Nephron progenitor cell (in vitro differentiated cells): Measurements from ENCODE around the gene DDAH1.
A peak's percentile ranks its signal among the peaks of the same experiment; 100 is the strongest.

ENCODE experiments used
- DNase-seq: peaks from one replicate; pipeline ENCODE4 v3.0.0; 2021
- H3K27ac Mint-ChIP-seq: 2 replicates; pipeline ENCODE4 v1.8.0; 2021; ENCODE audit warnings: mild to moderate bottlenecking, moderate library complexity, mixed read lengths
- H3K27me3 Mint-ChIP-seq: 2 replicates; pipeline ENCODE4 v1.8.0; 2021; ENCODE audit warnings: mild to moderate bottlenecking, low read depth, mixed read lengths; ENCODE audit not compliant: poor library complexity
- H3K36me3 Mint-ChIP-seq: 2 replicates; pipeline ENCODE4 v1.8.0; 2021; ENCODE audit warnings: low read depth, mixed read lengths
- H3K4me1 Mint-ChIP-seq: 2 replicates; pipeline ENCODE4 v1.8.0; 2021; ENCODE audit warnings: mixed read lengths
- H3K4me3 Mint-ChIP-seq: 2 replicates; pipeline ENCODE4 v1.8.0; 2021; ENCODE audit warnings: mild to moderate bottlenecking, moderate library complexity, mixed read lengths
- H3K9me3 Mint-ChIP-seq: 2 replicates; pipeline ENCODE4 v1.8.0; 2021; ENCODE audit warnings: mild to moderate bottlenecking, moderate library complexity, mixed read lengths
- TF ChIP-seq, protein P1 (sequence below): fragments of 200-600 bp; sonication (generic); IDR thresholded peaks from 2 replicates; pipeline ENCODE4 v1.5.0; 2021; ENCODE audit warnings: antibody characterized with exemption

The DDAH1 gene

DNA sequence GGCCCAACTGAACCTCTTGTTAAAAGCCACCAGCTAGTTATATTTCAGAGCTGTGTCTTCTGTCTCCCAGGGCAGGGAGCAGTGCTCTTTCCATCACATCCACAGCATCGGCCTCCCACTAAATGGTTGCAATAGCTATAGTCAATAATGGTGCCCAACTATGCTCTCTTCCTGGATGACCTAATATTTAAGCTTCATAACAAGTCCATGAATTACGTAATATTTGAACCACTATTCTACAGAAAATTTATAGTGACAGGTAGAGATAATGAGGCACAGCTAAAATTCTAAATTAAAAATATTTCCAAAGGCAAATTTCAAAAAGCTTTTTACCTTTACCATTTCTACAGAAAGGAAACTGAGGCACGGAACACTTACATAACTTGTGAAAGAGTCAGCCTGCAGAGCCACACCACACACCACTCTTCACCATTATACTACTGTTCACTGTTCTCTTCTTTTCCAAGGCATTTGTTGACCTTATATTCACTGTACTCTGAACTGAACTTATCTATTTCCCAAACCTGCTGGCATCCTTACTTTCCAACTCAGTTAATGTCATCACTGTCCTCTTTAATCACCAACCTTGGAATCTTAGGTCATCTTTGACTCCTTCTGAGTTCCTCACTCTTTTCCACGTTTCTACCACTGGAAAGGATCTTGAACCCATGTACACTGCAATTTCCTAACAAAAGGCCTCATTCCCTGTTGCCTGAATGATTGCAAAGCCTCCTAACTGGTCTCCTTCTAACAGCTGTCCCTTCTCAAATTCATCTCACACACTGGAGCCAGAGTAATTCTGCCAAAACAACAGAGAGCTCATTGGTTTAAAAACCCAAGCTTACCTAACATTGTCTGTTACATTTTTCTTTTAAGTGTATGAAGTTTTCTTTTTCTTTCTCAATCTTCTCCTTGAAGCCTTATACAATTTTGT lies 85.5 kb downstream of the DDAH1 start:
- no peak overlapping the region for H3K27ac Mint-ChIP-seq

DNA sequence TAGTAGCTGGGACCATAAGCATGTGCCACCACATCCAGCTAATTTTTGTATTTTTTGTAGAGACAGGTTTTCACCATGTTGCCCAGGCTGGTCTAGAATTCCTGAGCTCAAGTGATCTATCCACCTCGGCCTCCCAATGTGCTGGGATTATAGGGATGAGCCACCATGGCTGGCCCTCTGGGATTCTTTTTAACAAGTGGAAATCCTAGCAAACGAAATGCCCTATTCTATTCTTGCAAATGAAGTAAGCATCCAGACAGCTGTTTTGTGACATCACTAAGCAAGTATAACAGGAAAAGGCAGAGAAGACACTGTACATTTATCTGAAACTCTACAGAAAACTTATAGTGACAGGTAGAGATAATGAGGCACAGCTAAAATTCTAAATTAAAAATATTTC lies 86.4 kb downstream of the DDAH1 start:
- DNase-seq: no peak
- TF ChIP-seq, protein P1, sequence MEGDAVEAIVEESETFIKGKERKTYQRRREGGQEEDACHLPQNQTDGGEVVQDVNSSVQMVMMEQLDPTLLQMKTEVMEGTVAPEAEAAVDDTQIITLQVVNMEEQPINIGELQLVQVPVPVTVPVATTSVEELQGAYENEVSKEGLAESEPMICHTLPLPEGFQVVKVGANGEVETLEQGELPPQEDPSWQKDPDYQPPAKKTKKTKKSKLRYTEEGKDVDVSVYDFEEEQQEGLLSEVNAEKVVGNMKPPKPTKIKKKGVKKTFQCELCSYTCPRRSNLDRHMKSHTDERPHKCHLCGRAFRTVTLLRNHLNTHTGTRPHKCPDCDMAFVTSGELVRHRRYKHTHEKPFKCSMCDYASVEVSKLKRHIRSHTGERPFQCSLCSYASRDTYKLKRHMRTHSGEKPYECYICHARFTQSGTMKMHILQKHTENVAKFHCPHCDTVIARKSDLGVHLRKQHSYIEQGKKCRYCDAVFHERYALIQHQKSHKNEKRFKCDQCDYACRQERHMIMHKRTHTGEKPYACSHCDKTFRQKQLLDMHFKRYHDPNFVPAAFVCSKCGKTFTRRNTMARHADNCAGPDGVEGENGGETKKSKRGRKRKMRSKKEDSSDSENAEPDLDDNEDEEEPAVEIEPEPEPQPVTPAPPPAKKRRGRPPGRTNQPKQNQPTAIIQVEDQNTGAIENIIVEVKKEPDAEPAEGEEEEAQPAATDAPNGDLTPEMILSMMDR: no peak
- no peak overlapping the region for H3K4me3 Mint-ChIP-seq
- H3K27ac Mint-ChIP-seq: no peak overlapping the region
- peaks cover 22% of the 10 kb centered on the region for H3K9me3 Mint-ChIP-seq
- H3K4me1 Mint-ChIP-seq: peaks cover 1% of the 10 kb centered on the region
- H3K27me3 Mint-ChIP-seq: no peaks in the 10 kb centered on the region
- H3K36me3 Mint-ChIP-seq: peaks cover 21% of the 10 kb centered on the region

More for the DNA sequence above, 85.5 kb downstream of the DDAH1 start:
- Mint-ChIP-seq H3K9me3 (peaks cover 31% of the 10 kb centered on the region), H3K27me3 (peaks cover 3% of the 10 kb centered on the region), H3K4me1 (no peaks in the 10 kb centered on the region), H3K36me3 (peaks cover 28% of the 10 kb centered on the region), H3K4me3 (no peak overlapping the region)
- no peak for DNase-seq
- TF ChIP-seq, protein P1: no peak

DNA sequence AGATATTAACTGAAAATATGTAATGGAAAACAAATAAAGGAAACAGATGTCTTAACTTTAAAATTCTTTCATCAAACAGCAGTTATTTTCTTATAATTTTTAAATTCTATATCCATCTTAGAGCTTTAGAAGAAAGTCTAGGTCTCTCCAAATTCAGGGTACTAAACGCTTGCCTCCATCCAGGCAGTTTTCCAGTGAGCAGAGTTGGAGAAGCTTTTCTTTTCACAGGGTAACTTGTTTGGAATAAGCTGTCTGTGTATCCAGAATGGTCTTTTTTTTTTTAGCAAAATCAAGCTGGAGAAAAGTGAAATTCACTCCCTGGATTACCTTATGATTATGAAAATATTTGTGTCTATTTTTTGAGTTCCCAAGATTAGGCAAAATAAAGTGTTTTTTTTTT lies 88.6 kb downstream of the DDAH1 start:
- H3K9me3 Mint-ChIP-seq: peaks cover 2% of the 10 kb centered on the region
- TF ChIP-seq, protein P1: no peak
- peaks cover 6% of the 10 kb centered on the region for H3K4me1 Mint-ChIP-seq
- no peak for DNase-seq
- H3K4me3 Mint-ChIP-seq: no peak overlapping the region
- H3K27ac Mint-ChIP-seq: no peak overlapping the region
- peaks cover 2% of the 10 kb centered on the region for H3K36me3 Mint-ChIP-seq
- no peaks in the 10 kb centered on the region for H3K27me3 Mint-ChIP-seq

DNA sequence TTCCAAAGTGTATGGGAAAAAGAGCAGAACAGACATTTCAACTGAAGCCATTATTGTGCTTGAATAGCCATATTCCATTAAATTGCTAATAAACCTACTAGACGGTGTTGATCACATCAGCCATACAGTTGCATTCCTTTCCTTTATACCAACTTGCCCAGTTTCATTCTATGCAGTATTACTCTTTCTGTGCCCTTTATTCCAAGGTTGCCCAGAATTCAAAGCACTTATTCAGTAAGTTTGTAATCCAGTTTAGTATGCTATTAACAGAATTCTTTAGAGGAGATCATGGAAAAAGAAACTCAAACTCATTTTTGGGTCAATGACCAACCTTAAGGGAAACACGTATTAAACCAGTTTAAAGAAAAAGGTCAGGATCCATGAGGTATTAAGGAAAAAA lies 89.5 kb downstream of the DDAH1 start:
- no peak overlapping the region for H3K4me3 Mint-ChIP-seq
- H3K27me3 Mint-ChIP-seq: no peaks in the 10 kb centered on the region
- no peaks in the 10 kb centered on the region for H3K36me3 Mint-ChIP-seq
- TF ChIP-seq, protein P1: no peak
- no peak for DNase-seq
- peaks cover 6% of the 10 kb centered on the region for H3K4me1 Mint-ChIP-seq
- H3K9me3 Mint-ChIP-seq: no peaks in the 10 kb centered on the region
- no peak overlapping the region for H3K27ac Mint-ChIP-seq

DNA sequence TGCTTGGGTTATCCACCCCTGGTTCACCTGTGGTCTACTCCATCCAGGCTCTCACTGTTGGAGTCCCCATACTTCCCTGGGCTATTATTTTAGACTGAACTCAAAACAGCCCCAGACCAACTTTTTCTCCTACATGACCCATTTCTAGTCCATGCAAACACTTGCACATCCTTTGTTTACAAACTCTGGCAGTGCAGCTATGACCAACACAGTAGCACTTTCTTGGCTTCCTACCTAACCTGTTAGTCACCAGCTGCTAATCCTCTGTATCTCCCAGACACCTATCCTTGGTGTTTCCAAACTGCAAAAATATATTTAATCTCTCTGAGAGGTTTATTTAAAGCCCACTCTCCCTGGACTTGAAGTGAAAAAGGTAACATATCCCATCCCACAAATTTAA lies 90.8 kb downstream of the DDAH1 start:
- TF ChIP-seq, protein P1: no peak
- no peak for DNase-seq
- Mint-ChIP-seq H3K4me1 (peaks cover 6% of the 10 kb centered on the region), H3K4me3 (no peak overlapping the region), H3K27me3 (no peaks in the 10 kb centered on the region), H3K9me3 (no peaks in the 10 kb centered on the region), H3K27ac (peak overlapping the region; percentile 49), H3K36me3 (no peaks in the 10 kb centered on the region)

DNA sequence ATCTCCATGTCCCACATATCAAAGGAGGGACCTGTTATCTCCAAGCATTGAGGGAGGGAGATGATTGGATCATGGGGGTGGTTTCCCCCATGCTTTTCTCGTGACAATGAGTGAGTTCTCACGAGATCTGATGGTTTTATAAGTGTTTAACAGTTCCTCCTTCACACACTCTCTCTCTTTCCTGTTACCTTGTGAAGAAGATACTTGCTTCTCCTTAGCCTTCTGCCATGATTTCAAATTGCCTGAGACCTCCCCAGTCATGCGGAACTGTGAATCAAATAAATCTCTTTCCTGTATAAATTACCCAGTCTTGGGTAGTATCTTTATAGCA lies 91.6 kb downstream of the DDAH1 start:
- H3K27me3 Mint-ChIP-seq: no peaks in the 10 kb centered on the region
- H3K9me3 Mint-ChIP-seq: no peaks in the 10 kb centered on the region
- no peak overlapping the region for H3K4me3 Mint-ChIP-seq
- H3K4me1 Mint-ChIP-seq: peaks cover 6% of the 10 kb centered on the region
- DNase-seq: no peak
- no peaks in the 10 kb centered on the region for H3K36me3 Mint-ChIP-seq
- TF ChIP-seq, protein P1: no peak
- no peak overlapping the region for H3K27ac Mint-ChIP-seq
